HepG2 (cell line): ENCODE results near the gene GAPDH. TPM values are rescaled to one million over a fixed set of nuclear protein-coding genes. Genes with fewer than 3 reads are reported as not detected.

ENCODE experiments used
- ASH2L ChIP-seq: fragments of 300-600, 200-600 bp; sonication (generic); IDR thresholded peaks from 2 replicates; pipeline ENCODE4 v1.7.0; 2017; ENCODE audit warnings: low read depth, mild to moderate bottlenecking, moderate library complexity, mixed read lengths, low read length; ENCODE audit not compliant: insufficient read length
- GATAD1 ChIP-seq: IDR thresholded peaks from 2 replicates; pipeline ENCODE4 v1.6.1; 2016; ENCODE audit warnings: missing genetic modification reagents, missing compliant biosample characterization
- ISL2 ChIP-seq: sonication (generic); formaldehyde crosslinking; IDR thresholded peaks from 2 replicates; pipeline ENCODE4 v1.5.0; 2020; ENCODE audit warnings: missing genetic modification reagents
- KLF9 ChIP-seq: IDR thresholded peaks from 2 replicates; pipeline ENCODE4 v1.6.1; 2016; ENCODE audit warnings: low read depth
- MAZ ChIP-seq, 2 experiments: sonication (generic) in 1 of 2; formaldehyde crosslinking in 1 of 2; IDR thresholded peaks; 2 replicates each; pipeline versions ENCODE4 v1.5.0 to v1.6.1; 2012 to 2020; ENCODE audit warnings: low read depth in 2 of 2, mild to moderate bottlenecking in 2 of 2, borderline replicate concordance in 1 of 2, improper control_type of control experiment in 1 of 2, low read length in 1 of 2, missing genetic modification reagents in 1 of 2, moderate library complexity in 1 of 2
- REL ChIP-seq: sonication (generic); formaldehyde crosslinking; conservative IDR thresholded peaks from 2 replicates; pipeline ENCODE4 v1.8.0; 2022; ENCODE audit warnings: mild to moderate bottlenecking, missing genetic modification reagents, moderate library complexity
- SATB2 ChIP-seq: sonication (generic); formaldehyde crosslinking; IDR thresholded peaks from 2 replicates; pipeline ENCODE4 v1.5.0; 2020; ENCODE audit warnings: missing genetic modification reagents
- SMAD9 ChIP-seq: sonication (generic); formaldehyde crosslinking; IDR thresholded peaks from 2 replicates; pipeline ENCODE4 v1.5.1; 2020; ENCODE audit warnings: mild to moderate bottlenecking, missing genetic modification reagents
- SP4 ChIP-seq: sonication (generic); formaldehyde crosslinking; IDR thresholded peaks from 2 replicates; pipeline ENCODE4 v1.8.1; 2023; ENCODE audit warnings: mild to moderate bottlenecking, missing genetic modification reagents
- XRCC5 ChIP-seq: fragments of 200-400 bp; formaldehyde crosslinking; optimal IDR thresholded peaks from 2 replicates; pipeline ENCODE3; 2017; ENCODE audit warnings: mild to moderate bottlenecking, low read length
- ZFP36 ChIP-seq: fragments of 150-350 bp; IDR thresholded peaks from 2 replicates; pipeline ENCODE4 v1.6.1; 2018; ENCODE audit warnings: borderline replicate concordance, low read length, low read depth; ENCODE audit not compliant: partially characterized antibody
- ZFP90 ChIP-seq: sonication (generic); formaldehyde crosslinking; IDR thresholded peaks from 2 replicates; pipeline ENCODE4 v1.8.0; 2022; ENCODE audit warnings: missing genetic modification reagents, mild to moderate bottlenecking, inconsistent platforms, borderline replicate concordance
- ZNF230 ChIP-seq: sonication (generic); formaldehyde crosslinking; IDR thresholded peaks from 2 replicates; pipeline ENCODE4 v1.4.0; 2020; ENCODE audit warnings: mild to moderate bottlenecking, missing genetic modification reagents
- ZNF251 ChIP-seq: sonication (generic); formaldehyde crosslinking; IDR thresholded peaks from 2 replicates; pipeline ENCODE4 v1.9.0; 2021; ENCODE audit warnings: mild to moderate bottlenecking, missing genetic modification reagents
- ZNF326 ChIP-seq: sonication (generic); formaldehyde crosslinking; IDR thresholded peaks from 2 replicates; pipeline ENCODE4 v1.4.0; 2020; ENCODE audit warnings: missing genetic modification reagents, borderline replicate concordance
- ZNF564 ChIP-seq: sonication (generic); formaldehyde crosslinking; IDR thresholded peaks from 2 replicates; pipeline ENCODE4 v1.8.1; 2023; ENCODE audit warnings: mild to moderate bottlenecking, missing genetic modification reagents
- ZNF746 ChIP-seq: sonication (generic); formaldehyde crosslinking; IDR thresholded peaks from 2 replicates; pipeline ENCODE4 v1.8.0; 2022; ENCODE audit warnings: mild to moderate bottlenecking, missing genetic modification reagents
- ZNF775 ChIP-seq: sonication (generic); formaldehyde crosslinking; IDR thresholded peaks from 2 replicates; pipeline ENCODE4 v1.4.0; 2020; ENCODE audit warnings: missing genetic modification reagents, mild to moderate bottlenecking, moderate library complexity, borderline replicate concordance
- polyA plus RNA-seq, 8 experiments: library from polyadenylated mRNA; depleted of rRNA in 3 of 8; stranded (reverse) in 7 of 8; unstranded in 1 of 8; fragments of >200 nt; fragmentation: Illumina TruSeq in 4 of 8; extraction: Trizol in 4 of 8; gene quantifications; 2 replicates each; pipeline versions ENCODE4 v1.2.1 to v1.2.3, GENCODE V29; 2011 to 2016; ENCODE audit warnings: low read depth in 4 of 8, missing spikeins in 1 of 8, mixed read lengths in 1 of 8; ENCODE audit not compliant: insufficient read depth in 1 of 8
- total RNA-seq, 5 experiments: library from RNA; depleted of rRNA; stranded (reverse); fragments of >200 nt; fragmentation: Illumina TruSeq; extraction: Trizol; gene quantifications; 2 replicates each; pipeline ENCODE4 v1.2.3, GENCODE V29; 2016; ENCODE audit warnings: low read depth in 1 of 5
- TF ChIP-seq, protein P1 (sequence below): sonication (generic); formaldehyde crosslinking; IDR thresholded peaks from 2 replicates; pipeline ENCODE4 v1.4.0; 2020; ENCODE audit warnings: missing genetic modification reagents
- TF ChIP-seq, protein P2 (sequence below): sonication (generic); formaldehyde crosslinking; IDR thresholded peaks from 2 replicates; pipeline ENCODE4 v1.4.0; 2020; ENCODE audit warnings: missing genetic modification reagents; ENCODE audit errors: not compliant biosample characterization
- TF ChIP-seq, protein P3 (sequence below): sonication (generic); formaldehyde crosslinking; IDR thresholded peaks from 2 replicates; pipeline ENCODE4 v1.4.0; 2020; ENCODE audit warnings: low read depth, mild to moderate bottlenecking, missing genetic modification reagents

Gene GAPDH
- total and polyA plus RNA-seq, 2 of the 13 experiments (the other 11 are each of a cell fraction or from before 2014, with no cell fraction given), result 3,038 to 12,722 TPM

DNA sequence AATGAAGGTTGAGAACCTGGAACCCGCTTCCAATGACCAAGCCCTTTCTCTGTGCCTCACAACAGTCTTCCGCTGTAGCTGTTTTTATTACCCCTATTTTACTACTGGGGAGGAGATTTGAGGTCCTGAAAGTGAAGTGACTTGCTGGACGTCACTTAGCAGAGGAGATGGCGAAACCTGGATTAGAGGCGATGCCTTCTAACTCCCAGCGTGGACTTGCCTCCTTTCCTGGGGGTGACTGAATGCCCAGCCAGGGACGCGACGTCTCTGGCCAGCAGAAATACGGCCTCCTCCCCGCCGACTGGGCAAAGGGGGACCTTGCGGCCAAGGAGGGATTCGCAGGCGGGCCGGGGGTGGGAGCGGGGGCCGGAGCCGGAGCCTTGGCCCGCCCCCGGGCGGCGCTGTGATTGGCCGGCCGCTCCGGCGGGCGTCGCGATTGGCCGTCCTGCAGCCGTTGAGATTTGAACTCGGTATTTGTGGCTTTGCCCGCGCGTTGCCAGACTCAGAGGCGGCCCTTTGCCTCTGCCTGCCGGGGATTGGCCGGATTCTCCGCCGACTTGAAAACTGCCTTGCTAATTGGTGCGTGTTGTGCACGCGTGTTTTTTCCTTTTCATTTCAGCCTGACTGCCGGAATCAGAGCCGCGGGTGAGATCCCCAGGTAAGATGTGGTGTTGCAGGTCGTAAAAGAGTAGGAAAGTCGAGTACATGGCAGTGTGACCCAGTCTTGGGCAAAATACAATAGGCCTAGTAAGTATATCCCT lies 40.6 kb upstream of the GAPDH start, which contains the start of gene NCAPD2 (continued):
- no peak for TF ChIP-seq ZNF251 (CRISPR knock-in tag)
- TF ChIP-seq ZFP90 (CRISPR knock-in tag), result no peak
- TF ChIP-seq REL, result peak; percentile 78; the same call in 1 of the 2 replicates
- 0 out of 2 replicates have a peak, but pooled peaks have one; percentile 5 for TF ChIP-seq GATAD1 (CRISPR knock-in tag)
- TF ChIP-seq, protein P1, sequence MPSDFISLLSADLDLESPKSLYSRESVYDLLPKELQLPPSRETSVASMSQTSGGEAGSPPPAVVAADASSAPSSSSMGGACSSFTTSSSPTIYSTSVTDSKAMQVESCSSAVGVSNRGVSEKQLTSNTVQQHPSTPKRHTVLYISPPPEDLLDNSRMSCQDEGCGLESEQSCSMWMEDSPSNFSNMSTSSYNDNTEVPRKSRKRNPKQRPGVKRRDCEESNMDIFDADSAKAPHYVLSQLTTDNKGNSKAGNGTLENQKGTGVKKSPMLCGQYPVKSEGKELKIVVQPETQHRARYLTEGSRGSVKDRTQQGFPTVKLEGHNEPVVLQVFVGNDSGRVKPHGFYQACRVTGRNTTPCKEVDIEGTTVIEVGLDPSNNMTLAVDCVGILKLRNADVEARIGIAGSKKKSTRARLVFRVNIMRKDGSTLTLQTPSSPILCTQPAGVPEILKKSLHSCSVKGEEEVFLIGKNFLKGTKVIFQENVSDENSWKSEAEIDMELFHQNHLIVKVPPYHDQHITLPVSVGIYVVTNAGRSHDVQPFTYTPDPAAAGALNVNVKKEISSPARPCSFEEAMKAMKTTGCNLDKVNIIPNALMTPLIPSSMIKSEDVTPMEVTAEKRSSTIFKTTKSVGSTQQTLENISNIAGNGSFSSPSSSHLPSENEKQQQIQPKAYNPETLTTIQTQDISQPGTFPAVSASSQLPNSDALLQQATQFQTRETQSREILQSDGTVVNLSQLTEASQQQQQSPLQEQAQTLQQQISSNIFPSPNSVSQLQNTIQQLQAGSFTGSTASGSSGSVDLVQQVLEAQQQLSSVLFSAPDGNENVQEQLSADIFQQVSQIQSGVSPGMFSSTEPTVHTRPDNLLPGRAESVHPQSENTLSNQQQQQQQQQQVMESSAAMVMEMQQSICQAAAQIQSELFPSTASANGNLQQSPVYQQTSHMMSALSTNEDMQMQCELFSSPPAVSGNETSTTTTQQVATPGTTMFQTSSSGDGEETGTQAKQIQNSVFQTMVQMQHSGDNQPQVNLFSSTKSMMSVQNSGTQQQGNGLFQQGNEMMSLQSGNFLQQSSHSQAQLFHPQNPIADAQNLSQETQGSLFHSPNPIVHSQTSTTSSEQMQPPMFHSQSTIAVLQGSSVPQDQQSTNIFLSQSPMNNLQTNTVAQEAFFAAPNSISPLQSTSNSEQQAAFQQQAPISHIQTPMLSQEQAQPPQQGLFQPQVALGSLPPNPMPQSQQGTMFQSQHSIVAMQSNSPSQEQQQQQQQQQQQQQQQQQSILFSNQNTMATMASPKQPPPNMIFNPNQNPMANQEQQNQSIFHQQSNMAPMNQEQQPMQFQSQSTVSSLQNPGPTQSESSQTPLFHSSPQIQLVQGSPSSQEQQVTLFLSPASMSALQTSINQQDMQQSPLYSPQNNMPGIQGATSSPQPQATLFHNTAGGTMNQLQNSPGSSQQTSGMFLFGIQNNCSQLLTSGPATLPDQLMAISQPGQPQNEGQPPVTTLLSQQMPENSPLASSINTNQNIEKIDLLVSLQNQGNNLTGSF (CRISPR knock-in tag), result no peak; the same call in 1 of the 2 replicates
- peak; percentile 81 for TF ChIP-seq MAZ (IDR thresholded peaks at IDR 0.05; ENCODE audit: borderline replicate concordance, low read depth, low read length)
- TF ChIP-seq MAZ (CRISPR knock-in tag; IDR thresholded peaks at IDR 0.05; ENCODE audit: low read depth), result peak; percentile 21; the same call in 1 of the 2 replicates
- no peak for TF ChIP-seq KLF9
- 0 out of 2 replicates have a peak, but pooled peaks have one; percentile 24 for TF ChIP-seq ZNF564 (CRISPR knock-in tag)
- TF ChIP-seq ZNF326 (CRISPR knock-in tag), result no peak
- TF ChIP-seq ZNF746 (CRISPR knock-in tag), result no peak; the same call in 1 of the 2 replicates
- TF ChIP-seq ZFP36, result no peak
- TF ChIP-seq SATB2 (CRISPR knock-in tag), result peak; percentile 43; the same call in 1 of the 2 replicates
- peak; percentile 91 for TF ChIP-seq ASH2L
- TF ChIP-seq, protein P2, sequence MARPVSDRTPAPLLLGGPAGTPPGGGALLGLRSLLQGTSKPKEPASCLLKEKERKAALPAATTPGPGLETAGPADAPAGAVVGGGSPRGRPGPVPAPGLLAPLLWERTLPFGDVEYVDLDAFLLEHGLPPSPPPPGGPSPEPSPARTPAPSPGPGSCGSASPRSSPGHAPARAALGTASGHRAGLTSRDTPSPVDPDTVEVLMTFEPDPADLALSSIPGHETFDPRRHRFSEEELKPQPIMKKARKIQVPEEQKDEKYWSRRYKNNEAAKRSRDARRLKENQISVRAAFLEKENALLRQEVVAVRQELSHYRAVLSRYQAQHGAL (CRISPR knock-in tag), result no peak
- 0 out of 2 replicates have a peak, but pooled peaks have one; percentile 40 for TF ChIP-seq ZNF230
- TF ChIP-seq ISL2 (CRISPR knock-in tag), result 0 out of 2 replicates have a peak, but pooled peaks have one; percentile 24
- TF ChIP-seq, protein P3, sequence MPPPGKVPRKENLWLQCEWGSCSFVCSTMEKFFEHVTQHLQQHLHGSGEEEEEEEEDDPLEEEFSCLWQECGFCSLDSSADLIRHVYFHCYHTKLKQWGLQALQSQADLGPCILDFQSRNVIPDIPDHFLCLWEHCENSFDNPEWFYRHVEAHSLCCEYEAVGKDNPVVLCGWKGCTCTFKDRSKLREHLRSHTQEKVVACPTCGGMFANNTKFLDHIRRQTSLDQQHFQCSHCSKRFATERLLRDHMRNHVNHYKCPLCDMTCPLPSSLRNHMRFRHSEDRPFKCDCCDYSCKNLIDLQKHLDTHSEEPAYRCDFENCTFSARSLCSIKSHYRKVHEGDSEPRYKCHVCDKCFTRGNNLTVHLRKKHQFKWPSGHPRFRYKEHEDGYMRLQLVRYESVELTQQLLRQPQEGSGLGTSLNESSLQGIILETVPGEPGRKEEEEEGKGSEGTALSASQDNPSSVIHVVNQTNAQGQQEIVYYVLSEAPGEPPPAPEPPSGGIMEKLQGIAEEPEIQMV (CRISPR knock-in tag), result 0 out of 2 replicates have a peak, but pooled peaks have one; percentile 17
- TF ChIP-seq XRCC5, result no peak
- TF ChIP-seq ZNF775 (CRISPR knock-in tag), result no peak
- no peak; the same call in none of the 2 replicates for TF ChIP-seq SP4 (CRISPR knock-in tag)
- TF ChIP-seq SMAD9 (CRISPR knock-in tag), result peak; percentile 75
